ENCODE results near the gene TGM1.
"Not testable (repeated sequence)": the region's sequence is repeated elsewhere in the genome, so short reads cannot be mapped to it uniquely, and the experiment has no call there.

Gene TGM1

DNA sequence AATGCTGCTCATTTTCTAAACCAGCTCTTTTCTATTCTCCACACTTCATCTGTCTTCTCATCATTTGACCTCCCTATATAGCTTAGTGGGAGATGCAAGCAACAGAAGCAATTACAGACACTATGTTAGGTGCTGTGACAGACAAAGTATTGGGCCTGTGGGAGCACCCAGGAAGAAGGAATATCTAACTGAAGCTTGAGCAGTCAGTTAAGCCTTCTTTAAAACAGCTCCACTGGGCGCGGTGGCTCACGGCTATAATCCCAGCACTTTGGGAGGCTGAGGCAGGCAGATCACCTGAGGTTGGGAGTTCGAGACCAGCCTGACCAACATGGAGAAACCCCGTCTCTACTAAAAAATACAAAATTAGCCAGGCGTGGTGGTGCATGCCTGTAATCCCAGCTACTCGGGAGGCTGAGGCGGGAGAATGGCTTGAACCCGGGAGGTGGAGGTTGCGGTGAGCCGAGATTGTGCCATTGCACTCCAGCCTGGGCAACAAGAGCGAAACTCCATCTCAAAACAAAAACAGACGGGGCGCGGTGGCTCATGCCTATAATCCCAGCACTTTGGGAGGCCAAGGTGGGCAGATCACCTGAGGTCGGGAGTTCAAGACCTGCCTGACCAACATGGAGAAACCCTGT, 59.6 kb downstream of the TGM1 start:
- DNase-seq = not testable (repeated sequence)

DNA sequence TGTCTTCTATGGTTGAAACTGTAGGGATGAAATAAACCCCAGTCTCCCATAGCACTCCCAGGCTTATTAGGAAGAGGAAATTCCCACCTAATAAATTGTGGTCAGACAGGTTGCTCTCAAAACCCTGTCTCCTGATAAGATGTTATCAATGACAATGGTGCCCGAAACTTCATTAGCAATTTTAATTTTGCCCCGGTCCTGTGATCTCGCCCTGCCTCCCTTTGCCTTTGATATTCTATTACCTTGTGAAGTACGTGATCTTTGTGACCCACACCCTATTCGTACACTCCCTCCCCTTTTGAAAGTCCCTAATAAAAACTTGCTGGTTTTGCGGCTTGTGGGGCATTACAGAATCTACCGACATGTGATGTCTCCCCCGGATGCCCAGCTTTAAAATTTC, 60.4 kb downstream of the TGM1 start:
- DNase-seq = not testable (repeated sequence)

All from hematopoietic multipotent progenitor cell treated with erythropoietin and hydrocortisone succinate and interleukin-3 and kit ligand, for 4 days (in vitro differentiated cells).